ENCODE results near the gene SND1.

Gene SND1

DNA sequence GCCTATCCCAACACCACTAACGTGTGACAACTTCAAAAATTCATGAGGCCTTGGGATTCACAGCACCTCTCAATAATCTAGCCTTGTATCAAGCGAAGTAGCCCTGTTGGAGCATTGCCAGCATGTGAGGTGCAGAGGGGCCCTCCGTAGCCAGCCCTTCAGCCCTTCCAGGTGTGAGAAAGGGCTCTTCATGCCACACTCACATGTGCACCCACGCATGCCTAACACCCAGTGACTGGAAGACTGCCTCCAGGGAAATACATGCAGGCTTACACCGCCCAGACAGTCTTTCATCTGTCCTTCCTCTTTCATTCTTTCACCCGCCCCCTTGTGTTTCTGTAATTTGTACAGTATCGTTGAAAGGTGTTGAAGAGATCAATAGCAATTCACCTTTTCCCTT lies 353.1 kb downstream of the SND1 start:
- ATAC-seq, result no peak

DNA sequence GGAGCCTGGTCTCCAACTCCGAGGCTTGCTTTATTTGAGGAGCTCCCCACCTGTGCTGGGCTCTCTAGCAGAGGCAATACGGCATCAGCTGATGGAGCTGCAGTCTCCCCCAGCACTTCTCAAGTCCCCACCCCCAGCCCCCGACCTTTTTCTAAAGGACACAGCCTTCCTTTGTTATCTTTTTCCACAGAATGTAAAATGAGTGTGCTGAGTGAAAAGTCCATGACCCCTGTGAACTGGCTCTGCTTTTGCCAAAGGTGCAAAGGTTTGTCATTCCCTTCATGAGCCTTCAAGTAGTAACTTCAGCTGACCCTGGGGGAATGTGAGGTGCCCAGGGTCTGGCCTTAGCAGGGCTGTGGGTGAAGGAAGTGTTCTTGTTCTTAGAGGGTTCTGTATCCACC lies 353.8 kb downstream of the SND1 start:
- ATAC-seq, result no peak

GRCh38 chr7:128006550-128007302 lies 354.7 kb downstream of the SND1 start:
- no peak for ATAC-seq

DNA sequence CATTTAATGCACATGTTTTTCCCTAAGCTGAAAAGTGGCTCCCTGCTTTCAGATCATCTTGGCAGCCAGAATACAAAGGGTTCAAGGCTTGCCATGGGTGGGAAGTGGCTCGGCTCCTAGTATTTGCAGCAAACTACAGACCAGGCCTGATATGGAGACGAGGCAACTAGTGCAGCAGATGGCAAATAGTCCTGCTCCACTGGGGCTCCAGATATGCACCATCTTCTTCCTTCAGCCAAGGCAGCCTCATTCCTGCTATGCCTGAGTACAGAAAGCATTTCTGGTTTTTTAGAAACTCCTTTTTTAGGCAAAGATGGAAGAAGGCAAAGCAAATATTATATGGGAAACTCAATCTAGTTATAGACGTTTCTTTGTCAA lies 355.3 kb downstream of the SND1 start:
- ATAC-seq, result no peak

GRCh38 chr7:128008141-128008540 lies 356.1 kb downstream of the SND1 start:
- ATAC-seq, result no peak

DNA sequence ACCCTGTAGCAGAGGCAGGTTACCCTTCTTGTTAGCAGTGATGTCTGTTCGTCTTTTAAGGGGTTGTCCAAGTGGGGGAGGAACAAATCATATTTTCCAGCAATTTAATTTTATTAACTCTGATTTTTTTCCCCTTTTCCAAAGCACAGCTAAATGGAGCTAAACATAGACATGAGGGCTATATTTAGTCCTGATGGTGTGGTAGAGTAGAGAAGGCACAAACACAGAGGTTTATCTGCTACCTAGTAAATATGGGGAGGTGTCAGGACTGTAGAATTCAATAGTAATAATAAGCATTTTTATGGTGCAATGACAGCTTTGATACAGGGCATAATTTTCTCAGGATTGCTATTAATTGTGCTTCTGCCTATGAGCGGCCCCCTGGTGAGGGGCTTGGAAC lies 356.8 kb downstream of the SND1 start:
- no peak for ATAC-seq

DNA sequence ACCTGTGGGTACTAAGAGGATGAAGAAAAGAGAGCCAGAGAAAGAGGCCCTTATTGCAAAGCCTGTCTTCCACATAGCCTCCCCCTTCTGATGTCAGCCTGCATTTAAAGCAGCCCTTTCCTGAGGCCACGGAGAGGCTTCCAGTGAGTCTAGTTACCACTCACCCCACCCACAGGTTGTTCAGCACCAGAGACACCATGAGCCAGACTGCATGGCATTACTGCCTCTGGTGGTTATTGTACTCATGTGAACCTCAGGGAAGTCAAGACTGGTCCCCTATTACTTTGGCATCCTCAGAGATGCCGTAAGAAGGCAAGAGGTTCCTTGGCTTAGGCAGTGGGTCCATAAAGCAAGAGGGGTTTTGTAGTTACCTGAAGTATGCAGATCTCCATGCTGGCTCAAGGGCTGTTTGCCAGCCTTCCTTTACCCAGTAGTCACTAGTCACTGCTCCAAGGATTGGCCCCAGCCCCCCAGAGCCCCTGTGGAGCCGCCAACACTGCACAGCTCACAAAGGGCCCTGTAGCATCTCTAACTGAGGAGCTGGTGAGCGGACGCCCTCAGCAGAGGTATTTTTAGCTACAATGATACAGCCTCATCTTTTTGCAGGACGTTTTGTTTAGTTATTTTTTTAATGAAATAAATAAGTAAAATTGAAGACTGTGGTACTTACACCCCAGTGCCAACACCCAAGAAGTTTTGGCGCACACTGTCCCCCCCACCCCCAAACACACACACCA lies 358.6 kb downstream of the SND1 start:
- ATAC-seq, result no peak

DNA sequence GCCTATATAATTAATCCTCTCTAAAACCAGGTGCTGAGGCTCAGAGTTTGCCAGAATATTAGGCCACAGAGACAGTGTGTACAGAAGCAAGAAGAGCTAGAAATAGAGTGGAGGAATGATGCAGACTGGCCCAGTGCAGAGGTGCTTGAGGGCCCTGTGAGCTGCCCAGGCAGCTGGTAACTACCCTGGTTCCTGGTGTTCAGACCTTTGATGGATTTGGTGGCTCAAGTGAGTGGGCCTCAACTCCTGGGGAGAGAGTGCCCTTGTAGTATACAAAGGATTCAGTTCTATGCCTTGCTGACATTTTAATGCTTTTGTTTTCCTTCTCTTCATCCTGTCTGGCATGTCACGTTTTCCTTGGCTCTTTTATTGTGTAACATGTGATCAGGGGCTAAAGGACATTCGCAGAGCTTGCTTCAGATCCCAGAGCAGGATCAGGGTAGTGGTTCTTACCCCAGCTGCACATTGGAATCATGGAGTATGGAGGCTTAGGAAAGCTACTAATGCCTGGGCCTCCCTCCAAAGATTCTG lies 359.2 kb downstream of the SND1 start:
- no peak for ATAC-seq

DNA sequence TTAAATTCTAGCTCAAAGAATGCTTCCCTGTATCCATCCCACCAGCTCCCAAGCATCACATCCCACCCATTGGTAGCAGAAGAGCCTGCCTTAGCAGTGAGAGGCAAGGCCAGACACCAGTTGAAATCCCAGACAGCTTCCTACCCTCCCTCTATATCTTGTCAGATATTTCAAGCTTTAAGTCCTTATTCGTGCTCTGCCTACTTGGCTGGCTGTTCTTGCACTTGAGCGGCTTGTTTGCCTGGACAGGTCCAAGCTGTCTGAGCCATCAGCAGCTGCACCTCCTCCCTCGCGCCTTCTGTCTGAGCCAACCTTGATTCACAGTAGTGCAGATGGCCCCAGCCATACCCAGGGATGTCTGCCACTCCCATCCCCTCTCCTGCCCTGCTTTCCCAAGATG lies 362.8 kb downstream of the SND1 start:
- ATAC-seq, result no peak

DNA sequence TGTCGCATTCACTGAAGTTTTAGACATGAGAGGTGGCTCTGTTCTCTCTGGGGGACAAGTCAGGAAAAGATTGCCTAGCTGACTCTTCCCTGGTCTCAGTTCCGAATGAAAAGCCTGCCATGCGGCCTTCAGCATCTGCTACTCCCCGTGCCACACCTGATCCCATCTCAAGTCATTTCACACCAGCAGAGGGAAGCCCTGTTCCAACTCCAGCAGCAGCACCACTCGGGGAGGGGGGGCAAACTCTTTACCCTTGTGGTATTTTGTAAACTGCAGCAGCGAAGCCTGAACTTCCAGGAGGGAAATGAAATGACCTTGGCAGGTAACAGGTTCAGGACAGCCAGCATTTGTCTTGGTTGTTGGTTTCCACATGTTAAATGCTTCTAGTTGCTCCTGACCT lies 365.5 kb downstream of the SND1 start:
- ATAC-seq, result no peak

- ATAC-seq, result no peak
Measured at GRCh38 chr7:128017862-128018845, 366.2 kb downstream of the SND1 start.

DNA sequence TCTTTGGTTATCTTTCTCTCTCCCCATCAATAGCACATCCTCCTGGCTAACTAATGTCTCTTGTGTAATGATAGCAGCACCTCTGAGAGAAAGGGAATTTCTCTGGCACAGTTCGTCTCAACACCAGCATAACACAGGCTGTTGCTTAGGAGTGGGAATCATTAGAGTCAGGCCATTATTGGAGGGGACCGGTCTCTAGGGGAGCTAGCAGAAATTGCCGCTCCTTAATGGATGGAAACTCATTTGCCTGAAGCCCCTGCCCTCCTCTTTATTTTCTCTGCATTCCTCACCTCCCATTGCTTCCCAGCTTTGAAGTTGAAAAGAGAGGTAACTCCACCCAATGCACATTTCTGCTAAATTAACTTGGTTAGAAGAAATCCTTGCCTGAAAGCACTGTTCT lies 367.3 kb downstream of the SND1 start:
- no peak for ATAC-seq

DNA sequence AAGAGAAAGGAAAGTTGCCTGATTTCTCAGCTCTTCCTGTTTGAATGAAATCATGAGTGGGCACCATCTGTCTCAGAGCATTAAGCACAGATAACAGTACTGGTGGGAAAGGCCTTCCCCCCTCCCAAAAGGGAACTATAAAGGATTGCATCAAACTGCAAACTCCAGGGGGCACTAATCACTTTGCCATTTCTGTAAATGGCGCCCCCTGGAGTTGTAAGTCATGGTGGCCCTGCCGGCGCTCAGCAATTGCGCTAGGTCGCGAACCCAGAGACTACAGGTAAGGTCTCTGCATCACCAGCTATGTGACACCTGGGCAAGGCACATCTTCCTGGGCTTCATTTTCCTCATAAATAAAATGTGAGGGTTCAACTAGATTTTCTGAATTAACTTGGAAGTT lies 368.2 kb downstream of the SND1 start:
- no peak for ATAC-seq

GRCh38 chr7:128021366-128021765 lies 369.4 kb downstream of the SND1 start:
- no peak for ATAC-seq

GRCh38 chr7:128022631-128023532 lies 370.9 kb downstream of the SND1 start:
- no peak for ATAC-seq

GRCh38 chr7:128024151-128024550 lies 372.2 kb downstream of the SND1 start:
- ATAC-seq, result no peak

DNA sequence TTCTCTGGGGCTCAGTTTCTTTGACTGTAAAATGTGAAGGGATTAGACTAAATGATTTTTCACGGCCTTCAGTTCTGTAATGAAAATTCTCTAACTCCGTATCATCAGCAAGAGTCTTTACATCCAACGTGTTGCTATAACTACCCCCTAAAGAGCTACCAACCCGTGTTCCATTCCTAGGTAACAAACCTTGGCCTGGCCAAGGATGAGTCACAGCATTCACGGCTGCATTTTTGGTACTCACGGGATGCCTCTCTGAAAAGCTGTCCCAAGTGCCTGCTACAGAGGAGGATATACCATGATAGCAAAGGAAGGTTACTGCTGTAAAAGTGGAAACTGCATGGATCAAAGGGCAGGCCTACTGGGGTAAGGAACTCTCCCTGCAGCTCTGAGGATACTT lies 373.4 kb downstream of the SND1 start:
- ATAC-seq, result no peak

DNA sequence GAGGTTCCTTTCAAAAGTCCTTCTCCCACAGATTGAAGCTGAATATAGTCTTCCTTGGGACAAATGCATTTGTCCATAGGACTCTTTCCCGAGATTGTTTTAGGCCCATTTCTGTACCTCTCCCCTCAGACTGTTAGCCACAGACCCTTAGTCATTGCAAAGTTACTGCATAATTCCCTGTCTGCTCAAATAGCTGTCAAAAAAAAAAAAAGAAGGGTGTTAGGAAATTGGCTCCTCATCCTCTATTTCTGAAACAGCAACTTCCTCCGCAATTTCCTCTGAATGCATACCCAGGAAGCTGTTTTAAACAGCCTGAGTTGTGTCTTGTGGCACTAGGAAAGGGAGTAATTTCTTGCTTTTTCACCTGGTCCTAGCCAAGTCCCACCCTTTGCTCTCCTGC lies 373.8 kb downstream of the SND1 start:
- ATAC-seq, result no peak

GRCh38 chr7:128026551-128026950 lies 374.6 kb downstream of the SND1 start:
- no peak for ATAC-seq

- no peak for ATAC-seq
Measured at GRCh38 chr7:128027485-128027980, 375.5 kb downstream of the SND1 start.

DNA sequence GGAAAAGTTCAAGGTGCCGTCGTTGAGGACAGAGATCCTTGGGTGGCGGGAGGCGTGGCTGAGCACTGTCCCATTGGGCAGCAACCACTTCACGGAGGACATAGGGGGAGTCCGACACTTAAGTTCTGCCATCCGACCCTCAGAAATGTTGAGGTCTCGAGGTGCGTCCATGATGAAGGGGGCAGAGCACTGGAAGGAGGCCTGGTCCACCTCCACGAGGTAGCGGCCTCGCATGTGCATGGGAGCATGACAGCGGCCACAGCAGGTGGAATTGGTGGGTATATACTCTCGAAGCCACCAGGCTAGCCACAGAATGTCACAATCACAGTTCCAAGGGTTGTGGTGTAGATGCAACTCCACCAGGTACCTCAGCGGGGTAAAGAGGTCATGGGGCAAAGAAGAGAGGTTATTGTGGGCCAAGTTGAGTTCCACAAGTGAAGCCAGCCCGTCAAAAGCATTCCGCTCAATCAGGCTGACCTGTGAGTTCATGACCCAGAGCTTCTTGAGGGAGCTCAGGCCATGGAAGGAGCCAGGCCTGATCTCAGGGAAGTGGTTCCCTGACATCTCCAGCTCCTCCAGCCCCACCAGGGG lies 377.5 kb downstream of the SND1 start:
- no peak for ATAC-seq
